NCI-H2081 treated with DMSO at 0.1 percent for 48 hours (cell line): ENCODE data around the gene LENG8.
"Not testable (repeated sequence)": the region's sequence is repeated elsewhere in the genome, so short reads cannot be mapped to it uniquely, and the experiment has no call there.

Experiments
- DNase-seq: peaks from one replicate; lab custom pipeline; 2025; lab: John Stamatoyannopoulos, UW

The LENG8 gene

DNA sequence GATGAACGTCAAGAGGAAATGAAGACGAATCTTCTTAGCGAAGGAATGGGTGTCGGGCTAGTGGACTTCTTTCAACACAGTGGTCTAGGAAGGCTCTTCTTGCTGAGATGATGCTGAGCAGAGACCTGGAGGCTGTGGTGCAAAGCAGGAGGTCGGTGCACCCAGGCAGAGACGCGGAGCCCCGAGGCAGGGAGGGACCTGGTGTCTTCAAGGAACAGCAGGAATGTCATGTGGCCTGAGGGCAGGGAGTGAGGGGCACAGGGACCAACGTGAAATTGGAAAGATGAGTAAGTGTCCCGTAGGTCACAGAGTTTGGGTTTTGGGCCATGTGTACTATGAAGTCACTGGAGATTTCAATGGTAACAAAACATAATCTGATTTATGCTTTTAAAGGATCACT is 35.5 kb downstream of the LENG8 start:
- DNase-seq = no peak

DNA sequence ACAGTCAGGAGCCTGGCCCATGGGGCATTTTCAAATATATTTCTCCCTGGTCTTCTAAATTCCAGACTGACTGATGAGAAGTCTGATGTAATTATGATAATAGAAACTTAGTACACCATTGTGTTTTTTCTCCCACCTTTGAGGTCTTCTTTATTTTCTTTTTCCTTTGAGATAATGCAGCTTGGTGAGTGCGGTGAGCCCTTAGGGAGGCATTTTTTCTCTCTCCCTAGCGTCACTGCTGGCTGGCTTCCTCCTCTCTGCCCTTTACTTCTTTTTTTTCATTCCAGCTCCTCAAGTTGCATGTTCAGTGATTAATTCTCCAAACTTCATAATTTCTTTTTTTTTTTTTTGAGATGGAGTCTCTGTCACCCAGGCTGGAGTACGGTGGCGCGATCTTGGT is 36.9 kb downstream of the LENG8 start:
- DNase-seq = no peak

DNA sequence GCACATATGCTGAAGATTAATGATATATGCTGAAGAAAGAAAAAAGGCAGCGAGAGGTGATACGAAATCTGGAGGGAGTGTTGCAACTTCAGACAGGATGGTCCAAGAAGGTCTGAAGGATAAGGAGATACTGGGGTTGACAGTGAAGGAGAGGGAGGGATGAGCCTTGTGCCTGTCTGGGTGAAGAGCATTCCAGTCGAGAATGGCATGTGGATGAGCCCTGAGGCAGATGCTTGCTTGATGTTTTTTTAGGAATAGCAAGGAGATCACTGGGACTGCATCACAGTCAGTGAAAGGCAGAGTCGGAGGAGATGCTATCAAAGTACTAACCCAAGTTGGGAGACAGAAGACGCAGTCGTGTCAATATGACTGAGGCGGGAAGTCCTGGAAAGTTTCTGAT is 40.3 kb downstream of the LENG8 start:
- DNase-seq = no peak

DNA sequence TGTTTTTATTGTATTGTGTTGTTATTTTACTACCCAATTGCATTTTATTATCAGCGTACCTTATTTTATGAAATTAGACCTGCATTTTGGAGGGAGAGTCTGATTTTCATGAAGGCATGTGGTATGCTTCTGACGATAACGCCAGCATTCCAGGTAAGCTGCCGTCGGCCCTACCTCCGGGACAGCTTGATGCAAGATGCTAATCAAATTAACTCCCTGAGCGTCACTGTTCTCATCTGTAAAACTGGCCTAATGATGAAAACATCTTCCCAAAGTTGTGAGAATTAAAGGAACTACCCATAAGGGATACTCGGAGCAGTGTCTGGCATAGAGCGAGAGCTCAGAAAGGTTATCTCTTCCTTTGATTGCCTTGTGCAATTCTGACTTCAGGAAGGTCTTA is 40.8 kb downstream of the LENG8 start:
- DNase-seq = no peak

DNA sequence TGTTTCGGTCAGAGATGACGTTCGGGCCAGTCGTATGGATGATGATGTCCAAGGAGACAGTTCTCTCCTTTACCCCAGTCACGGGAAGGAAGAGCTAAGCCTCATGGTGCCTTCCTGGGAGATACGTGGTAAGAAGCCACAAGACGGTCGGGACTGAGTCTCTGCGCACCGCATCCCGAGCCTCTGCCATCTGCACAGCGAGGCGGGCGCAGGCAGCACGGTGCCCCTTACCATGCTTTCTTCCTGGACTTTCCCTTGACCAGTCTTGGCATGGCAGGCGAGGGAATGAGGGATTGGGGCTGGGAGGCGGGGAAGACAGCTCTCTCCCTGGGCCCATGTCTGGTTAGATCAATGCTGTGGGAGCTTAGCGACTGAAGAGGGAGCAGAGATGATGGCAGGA is 43.6 kb downstream of the LENG8 start:
- DNase-seq = no peak

DNA sequence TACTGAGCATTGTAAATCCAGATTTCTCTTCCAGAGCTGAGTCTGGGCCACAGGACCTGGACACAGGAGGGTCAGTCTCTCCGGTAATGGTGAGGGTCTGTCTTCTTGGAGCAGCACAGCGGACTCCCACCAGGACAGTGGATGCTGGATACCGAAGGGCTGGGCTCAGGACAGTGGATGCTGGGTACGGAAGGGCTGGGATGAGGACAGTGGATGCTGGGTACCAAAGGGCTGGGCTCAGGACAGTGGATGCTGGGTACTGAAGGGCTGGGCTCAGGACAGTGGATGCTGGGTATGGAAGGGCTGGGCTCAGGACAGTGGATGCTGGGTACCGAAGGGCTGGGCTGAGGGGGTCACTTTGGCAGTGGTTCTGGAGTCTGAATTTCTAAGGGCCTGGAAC is 44.1 kb downstream of the LENG8 start:
- DNase-seq = not testable (repeated sequence)

DNA sequence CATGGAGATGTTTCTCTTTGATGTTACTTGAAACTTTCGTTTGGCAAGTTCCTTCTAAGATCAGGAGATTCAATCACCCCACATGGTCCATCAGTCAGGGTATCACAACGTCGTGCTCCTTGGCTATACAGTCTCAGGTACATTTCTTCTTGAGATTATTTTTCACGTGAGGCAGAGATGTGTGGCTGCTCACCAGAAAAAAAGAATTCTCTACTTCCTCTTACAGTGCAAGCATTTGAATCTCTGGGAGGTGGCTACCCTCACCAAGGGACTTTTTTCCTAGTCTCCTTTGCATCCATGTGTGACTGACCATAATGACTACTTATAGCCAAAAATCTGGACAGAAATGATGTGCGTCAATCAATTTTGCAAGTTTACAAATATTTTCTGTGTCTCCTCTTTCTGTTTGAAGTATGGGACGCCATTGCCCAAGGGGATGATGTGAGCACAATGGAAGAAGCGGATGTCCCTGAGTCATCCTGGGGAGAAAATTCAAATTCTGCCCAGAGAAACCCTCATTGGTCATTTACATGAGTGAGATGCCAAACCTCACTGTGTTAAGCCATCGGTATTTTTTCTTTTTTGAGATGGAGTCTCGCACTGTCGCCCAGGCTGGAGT is 45.1 kb downstream of the LENG8 start:
- DNase-seq = no peak

DNA sequence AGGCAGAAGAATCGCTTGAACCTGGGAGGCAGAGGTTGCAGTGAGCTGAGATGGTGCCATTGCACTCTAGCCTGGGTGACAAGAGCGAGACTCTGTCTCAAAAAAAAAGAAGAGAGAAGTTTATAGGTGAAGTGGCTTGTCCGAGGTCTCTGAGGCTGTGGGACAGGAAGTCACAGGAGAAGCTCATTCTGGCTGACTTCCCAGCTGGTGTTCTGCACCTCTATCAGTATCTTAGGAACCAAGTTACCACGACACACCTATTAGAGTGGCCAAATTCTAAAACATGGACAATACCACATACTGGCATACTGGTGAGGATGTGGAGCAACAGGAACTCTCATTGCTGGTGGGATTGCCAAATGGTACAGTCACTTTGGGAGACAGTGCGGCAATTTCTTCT is 46.3 kb downstream of the LENG8 start:
- DNase-seq = not testable (repeated sequence)

DNA sequence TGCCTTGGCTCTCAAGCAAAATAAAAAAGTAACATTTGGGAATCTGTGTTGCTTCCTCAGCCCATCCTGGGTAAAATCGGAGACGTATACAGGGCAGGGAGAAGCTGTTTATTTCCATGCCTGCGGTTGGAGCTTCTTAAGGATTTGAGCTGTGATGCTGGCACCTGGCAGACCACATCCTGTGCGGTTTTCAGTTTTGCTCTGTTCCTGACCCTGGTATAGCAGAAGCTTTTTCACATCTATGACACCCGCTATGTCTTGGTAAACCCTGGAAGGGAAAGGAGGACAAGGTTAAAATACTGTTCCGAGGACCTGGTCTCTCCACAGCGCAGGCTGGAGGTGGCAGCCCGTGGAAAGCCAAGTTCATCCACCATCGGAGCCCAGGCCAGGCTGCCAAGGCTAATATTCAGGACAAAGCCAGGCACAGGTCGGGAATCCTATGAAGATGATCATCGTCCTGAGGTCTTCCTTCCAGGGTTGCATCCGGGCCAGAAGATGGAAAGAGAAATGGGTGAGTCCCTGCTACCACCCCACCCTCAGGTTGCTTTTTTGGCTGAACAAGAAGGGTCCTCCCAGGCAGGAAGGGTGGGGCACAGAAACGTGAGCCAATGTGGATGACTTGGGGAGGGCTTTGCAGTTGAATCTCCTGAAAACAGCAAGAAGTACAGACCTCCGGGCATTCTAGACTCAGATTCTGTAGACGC is 48.9 kb downstream of the LENG8 start:
- DNase-seq = not testable (repeated sequence)

DNA sequence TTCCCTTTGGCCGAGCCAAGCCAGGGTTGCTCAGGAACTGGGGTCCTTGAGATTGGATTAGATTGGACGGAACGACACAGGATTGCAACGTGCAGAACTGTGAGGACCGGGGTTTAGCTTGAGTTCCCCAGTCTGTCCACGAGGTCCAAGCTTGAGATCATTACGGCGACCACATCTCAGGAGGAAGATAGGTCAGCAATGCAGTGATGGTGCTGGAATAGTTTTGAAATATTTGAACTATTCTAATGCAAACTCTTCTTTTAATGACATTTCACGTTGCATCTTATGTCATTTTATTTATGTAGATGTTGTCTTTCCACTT is 49.4 kb downstream of the LENG8 start:
- not testable (repeated sequence) for DNase-seq

DNA sequence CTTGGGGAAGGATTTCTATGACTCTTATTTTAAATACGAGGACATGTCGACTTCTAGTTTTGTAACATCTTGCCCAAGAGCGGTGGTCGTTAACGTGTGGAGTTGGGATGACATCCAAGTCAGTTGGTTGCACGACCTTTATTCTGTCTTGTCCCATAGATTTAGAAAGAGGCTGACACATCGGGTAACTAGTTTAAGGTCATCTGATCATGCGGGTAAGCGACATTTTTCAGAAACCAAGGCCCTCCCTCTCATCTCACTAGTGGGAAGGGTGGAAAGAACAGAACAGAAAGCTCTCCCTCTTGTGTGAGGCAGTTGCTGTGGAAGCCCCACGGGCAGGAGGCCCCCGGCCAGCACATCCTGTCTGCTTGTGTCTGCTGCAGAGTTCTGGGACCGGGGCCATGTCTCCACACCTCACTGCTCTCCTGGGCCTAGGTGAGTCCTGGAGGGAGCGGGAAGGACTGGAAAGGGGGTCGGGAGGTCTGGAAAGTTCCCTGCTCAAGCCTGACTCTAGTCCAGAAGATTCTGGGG is 53.6 kb downstream of the LENG8 start, which contains the start of gene LAIR2:
LAIR2 (plus strand) TSS at position 314 of the 531 bp plus-strand sequence; CDS start at position 402, 88 bp downstream.
- DNase-seq = no peak

DNA sequence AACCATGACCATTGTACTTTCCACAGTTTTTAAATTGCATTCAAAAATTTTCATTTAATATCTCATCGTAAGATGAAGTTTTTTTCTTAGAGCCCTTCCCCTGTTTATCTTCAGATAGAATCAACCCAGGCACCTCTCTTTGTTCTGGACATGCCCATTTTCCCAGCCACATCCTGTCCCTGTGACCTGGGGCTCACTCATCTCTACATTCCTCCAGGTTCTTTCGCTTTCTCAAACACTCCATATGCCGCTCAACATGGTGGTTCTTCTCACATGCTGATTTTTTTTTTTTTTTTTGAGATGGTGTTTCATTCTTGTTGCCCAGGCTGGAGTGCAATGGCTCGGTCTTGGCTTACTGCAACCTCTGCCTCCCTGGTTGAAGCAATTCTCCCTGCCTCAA is 56.5 kb downstream of the LENG8 start:
- not testable (repeated sequence) for DNase-seq

DNA sequence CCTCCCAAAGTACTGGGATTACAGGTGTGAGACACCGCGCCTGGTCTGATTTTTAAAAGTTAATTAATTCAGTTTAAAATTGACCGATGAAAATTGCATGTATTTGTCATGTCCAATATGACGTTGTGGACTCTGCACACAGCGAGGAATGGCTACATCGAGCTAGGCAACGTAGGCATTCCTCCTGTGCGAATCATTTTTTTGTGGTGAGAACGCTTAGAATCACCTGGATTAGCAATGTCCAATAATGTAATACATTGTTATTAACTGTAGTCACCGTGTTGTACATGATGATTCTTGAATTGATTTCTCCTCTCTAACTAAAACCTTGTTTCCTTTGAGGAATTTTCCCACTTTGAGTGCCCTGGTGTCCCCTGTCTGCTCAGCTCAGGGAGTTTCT is 57.1 kb downstream of the LENG8 start:
- no peak for DNase-seq

DNA sequence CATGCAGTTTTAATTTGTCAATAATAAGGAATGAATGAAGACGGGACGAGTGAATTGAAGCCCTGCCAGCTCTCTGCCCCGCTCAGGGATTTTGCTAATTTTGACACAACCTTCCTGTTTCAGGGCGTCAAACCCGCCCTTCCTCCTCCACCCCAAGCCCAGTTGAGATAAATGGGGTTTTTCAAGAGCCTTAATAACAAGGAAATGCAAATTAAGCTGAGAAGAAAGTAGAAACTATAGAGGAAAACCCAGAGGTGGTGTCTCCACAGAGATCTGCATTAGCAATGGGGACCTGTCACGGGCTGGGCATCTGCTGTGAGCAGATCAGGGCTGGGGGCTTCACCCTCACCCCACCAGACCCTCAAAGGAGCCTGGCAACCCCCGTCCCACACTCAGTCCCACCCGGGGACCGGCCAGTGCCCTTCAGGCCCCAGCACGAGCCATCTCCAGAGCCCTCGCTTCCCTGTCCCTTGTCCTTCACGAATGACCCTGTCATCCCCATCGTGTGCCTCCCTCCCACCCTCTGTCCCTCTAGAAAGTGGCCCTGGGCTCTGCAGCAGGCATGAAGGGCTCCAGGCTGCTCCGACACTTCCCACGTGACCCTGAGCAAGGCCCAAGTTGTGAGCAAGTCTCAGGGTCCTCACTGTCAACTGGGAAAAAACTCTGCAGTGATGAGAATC is 58.2 kb downstream of the LENG8 start:
- not testable (repeated sequence) for DNase-seq

DNA sequence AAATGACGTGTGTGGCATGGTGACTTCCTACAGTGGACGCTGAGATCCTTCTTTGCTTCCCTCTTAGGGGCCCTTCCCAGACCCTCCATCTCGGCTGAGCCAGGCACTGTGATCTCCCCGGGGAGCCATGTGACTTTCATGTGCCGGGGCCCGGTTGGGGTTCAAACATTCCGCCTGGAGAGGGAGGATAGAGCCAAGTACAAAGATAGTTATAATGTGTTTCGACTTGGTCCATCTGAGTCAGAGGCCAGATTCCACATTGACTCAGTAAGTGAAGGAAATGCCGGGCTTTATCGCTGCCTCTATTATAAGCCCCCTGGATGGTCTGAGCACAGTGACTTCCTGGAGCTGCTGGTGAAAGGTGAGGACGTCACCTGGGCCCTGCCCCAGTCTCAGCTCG is 58.8 kb downstream of the LENG8 start:
- no peak for DNase-seq

DNA sequence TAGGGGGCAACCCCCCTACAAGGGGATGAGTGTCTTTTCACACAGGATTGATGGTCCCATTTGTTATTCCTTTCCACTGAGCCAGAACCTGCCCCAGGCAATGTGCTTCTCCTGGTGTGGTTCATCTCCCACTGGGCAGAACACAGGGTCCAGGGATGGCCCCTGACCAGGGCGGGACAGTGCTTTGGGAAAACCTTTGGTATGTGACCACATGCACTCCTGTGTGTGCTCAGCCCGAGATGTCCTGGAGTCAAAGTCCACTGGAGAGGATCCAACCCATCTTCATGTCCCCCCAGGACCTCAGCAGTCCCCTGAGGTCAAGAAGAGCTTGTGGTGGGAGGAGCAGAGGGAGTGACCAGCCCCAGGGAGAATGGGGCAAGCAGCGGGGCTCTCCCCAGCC is 59.5 kb downstream of the LENG8 start:
- not testable (repeated sequence) for DNase-seq

DNA sequence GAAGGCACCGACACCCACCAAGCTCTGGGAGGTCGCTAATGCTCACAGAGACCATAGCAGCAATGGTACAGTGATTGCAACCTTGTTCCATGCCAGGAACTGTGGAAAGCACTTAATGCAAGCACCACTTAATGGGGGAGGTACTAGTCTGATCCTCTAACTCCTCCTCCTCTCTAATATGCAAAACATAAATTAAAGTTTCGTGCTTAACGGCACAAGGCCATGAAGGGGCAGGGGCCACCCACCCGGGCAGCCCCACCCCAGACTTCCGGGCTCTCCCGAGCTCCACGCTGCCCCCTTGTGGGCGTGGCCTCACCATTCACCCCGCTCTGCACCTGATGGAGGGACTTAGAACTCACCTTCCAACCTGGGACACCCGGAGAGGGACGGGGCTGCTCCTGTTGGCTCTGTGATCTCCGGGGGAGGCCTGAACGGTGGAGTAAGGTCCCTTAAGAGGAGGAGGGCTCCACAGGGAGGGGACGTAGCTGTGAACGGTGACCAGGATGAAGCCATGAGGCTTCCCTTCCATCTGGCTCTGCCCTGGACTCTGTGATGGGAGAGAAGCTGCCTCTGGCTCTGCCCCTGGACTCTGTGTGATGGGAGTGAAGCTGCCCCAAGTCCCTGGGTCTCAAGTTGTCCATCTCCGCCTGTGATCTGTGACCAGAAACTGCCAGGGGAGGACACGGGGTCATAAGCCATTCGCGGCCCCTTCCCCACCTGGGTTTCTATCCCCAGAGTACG is 60.4 kb downstream of the LENG8 start:
- DNase-seq = not testable (repeated sequence)
